ENCODE results near the gene C2orf49.

C2orf49 gene

DNA sequence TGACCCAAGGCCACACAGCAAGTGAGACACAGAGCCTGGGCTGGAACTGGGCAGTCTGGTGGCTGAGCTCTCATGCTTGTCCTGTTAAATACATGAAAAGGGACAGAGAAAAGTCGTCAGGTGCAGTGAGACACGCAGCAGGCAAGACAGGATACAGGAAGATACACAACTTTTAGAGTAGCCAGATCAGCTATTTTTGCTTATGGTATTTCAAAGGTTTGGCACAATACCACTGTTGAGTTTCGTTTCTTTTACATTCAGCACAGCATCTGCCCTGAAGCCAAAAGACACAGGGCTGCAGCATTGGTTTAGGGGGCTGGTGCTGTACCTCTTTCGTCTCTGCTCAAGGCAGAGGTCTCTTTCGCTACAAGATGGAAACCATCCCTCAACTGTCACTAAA is 47.5 kb downstream of the C2orf49 start:
- Histone ChIP-seq H3K36me3 (ENCODE audit: insufficient read depth, low read length) (peaks cover 68% of the 10 kb centered on the region), H3K4me1 (ENCODE audit: insufficient read depth, low read length) (no peaks in the 10 kb centered on the region), H3K27ac (ENCODE audit: low read depth, low read length) (no peak overlapping the region), H3K9ac (ENCODE audit: low read depth, low read length) (no peak overlapping the region), H3K27me3 (ENCODE audit: insufficient read depth, low read length) (no peaks in the 10 kb centered on the region), H3K4me3 (ENCODE audit: low read length) (no peak overlapping the region), H3K9me3 (ENCODE audit: insufficient read depth, low read depth, low read length) (no peaks in the 10 kb centered on the region)
- WGBS, result 93% methylated on average over 5 of the region's 5 CpGs

DNA sequence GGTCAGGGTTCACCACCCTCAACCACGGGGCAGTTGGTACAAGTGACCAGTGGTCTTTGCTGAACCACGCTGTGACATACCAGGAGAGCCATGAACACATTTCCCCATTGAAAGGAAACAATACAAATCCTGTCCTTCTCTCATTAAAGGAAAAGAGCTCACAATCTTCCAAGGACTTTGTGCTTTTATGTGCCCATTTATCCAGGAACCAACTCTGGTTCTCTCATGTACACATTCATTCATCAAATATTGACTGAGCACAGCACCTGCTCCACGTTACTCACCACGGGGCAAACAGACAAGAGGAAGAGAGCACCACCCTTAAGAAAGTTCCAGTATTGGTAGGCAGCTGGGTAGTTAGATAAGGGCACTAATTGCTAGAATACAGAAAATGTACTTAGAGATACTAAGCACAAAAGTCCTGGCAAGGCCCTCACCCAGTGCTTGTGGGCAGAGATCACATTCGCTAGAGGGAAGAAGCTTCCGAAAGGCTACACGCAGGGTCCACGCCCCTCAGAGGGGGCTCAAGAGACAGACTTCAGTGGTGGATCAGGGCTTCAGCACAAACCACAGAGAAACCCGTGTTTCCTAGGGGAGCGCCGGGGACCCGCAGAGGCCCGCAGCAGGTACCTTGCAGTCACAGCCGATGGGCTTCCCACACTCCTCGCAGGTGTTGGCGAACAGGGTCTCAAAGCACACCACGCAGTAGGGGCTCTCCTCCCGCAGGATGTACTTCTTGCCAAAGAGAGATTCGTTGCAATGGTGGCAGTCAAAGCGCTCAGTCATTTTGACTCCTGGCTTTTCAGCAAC is 48.6 kb downstream of the C2orf49 start:
- H3K4me3 ChIP-seq (ENCODE audit: low read length), result no peak overlapping the region
- no peaks in the 10 kb centered on the region for H3K9me3 ChIP-seq (ENCODE audit: insufficient read depth, low read depth, low read length)
- no peak overlapping the region for H3K27ac ChIP-seq (ENCODE audit: low read depth, low read length)
- H3K9ac ChIP-seq (ENCODE audit: low read depth, low read length), result no peak overlapping the region
- WGBS, result 96% methylated on average over 20 of the region's 20 CpGs
- H3K27me3 ChIP-seq (ENCODE audit: insufficient read depth, low read length), result no peaks in the 10 kb centered on the region
- H3K36me3 ChIP-seq (ENCODE audit: insufficient read depth, low read length), result peaks cover 60% of the 10 kb centered on the region
- H3K4me1 ChIP-seq (ENCODE audit: insufficient read depth, low read length), result no peaks in the 10 kb centered on the region

DNA sequence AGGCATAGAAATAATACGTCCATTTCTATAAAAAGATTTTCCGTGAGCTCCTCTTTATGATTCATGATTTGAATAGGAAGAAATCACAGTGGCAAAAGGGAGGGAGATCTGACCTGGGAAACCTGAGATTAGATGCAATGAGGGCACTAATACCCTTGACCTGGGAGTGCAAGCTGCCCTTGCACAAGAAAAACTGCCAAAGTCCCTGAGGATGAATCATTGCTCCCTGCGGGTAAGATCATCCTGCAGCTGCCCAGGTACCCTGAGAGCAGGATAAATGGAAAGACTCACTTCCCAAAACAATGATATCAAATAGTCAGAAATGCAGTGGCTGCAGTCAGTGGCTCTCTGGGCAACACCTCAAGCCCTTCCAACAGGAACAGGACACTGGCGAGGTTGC is 49.9 kb downstream of the C2orf49 start:
- Histone ChIP-seq H3K4me3 (ENCODE audit: low read length) (no peak overlapping the region), H3K9me3 (ENCODE audit: insufficient read depth, low read depth, low read length) (no peaks in the 10 kb centered on the region), H3K27ac (ENCODE audit: low read depth, low read length) (no peak overlapping the region), H3K9ac (ENCODE audit: low read depth, low read length) (no peak overlapping the region), H3K36me3 (ENCODE audit: insufficient read depth, low read length) (peaks cover 48% of the 10 kb centered on the region), H3K27me3 (ENCODE audit: insufficient read depth, low read length) (no peaks in the 10 kb centered on the region), H3K4me1 (ENCODE audit: insufficient read depth, low read length) (no peaks in the 10 kb centered on the region)
- WGBS, result 94% methylated on average over 4 of the region's 4 CpGs

DNA sequence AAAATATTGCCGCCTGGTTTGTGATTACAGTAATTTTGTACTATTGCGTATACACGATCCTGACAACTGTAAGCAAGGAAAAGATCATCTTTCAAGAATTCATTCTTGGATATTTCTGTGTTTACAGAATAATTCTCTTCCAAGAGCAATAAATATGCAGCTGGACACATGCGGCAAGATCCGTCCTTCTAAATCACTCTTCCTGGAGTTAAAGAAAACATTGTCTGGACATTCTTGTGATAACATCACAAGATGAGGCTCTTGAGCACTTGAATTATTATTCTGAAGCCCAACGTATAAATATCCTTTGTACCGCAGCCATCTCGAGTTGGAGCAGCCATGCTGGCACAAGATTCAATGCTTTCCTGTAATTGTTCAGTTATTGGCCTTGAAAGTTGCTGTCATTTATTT is 51.6 kb downstream of the C2orf49 start:
- no peak overlapping the region for H3K4me3 ChIP-seq (ENCODE audit: low read length)
- no peak overlapping the region for H3K9ac ChIP-seq (ENCODE audit: low read depth, low read length)
- peaks cover 38% of the 10 kb centered on the region for H3K36me3 ChIP-seq (ENCODE audit: insufficient read depth, low read length)
- no peaks in the 10 kb centered on the region for H3K4me1 ChIP-seq (ENCODE audit: insufficient read depth, low read length)
- H3K27me3 ChIP-seq (ENCODE audit: insufficient read depth, low read length), result no peaks in the 10 kb centered on the region
- WGBS, result 96% methylated on average over 8 of the region's 8 CpGs
- no peak overlapping the region for H3K27ac ChIP-seq (ENCODE audit: low read depth, low read length)
- no peaks in the 10 kb centered on the region for H3K9me3 ChIP-seq (ENCODE audit: insufficient read depth, low read depth, low read length)

DNA sequence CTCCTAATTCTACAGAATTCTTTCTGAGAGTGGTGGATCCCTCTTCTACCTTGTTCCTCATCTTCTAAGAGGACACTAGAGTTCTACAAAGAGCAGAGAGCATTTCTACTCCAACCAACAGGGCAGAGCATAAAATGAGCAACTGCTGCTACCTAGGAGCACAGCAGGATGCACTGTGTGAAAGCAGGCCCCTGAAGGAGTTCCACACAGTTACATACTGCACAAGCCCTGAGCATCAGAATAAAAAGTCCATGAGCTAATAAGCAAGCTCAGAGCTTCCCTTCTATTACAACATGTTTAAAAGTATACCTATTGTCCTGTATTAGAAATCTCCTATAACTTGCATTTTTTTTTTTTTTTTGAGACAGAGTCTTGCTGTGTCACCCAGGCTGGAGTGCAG is 53.1 kb downstream of the C2orf49 start:
- H3K36me3 ChIP-seq (ENCODE audit: insufficient read depth, low read length), result peaks cover 24% of the 10 kb centered on the region

DNA sequence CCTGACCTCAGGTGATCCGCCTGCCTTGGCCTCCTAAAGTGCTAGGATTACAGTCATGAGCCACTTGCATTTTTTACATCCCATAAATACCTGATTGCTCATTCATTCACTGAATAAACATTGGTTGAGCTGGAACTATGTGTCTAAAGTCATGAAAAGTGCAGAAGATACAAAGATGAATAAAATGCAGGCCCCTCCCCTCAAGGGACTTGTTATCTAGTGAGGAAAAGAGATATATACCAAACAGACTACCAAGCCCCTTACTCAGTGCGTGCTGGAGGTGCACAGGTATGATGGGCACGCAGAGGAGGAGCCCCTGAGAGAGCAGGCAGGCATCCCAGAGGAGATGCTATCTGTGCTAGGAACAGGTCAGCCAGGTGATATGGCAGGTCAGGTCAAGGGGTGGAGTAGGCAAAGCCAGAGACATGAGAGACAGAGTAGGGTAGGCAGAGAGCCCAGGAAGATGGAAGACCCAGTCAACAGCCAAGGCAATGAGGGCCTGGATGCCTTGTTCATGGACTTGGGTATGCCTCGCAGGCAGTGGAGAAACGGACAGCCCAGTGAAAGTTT is 53.8 kb downstream of the C2orf49 start:
- Histone ChIP-seq H3K27ac (ENCODE audit: low read depth, low read length) (no peak overlapping the region), H3K9ac (ENCODE audit: low read depth, low read length) (no peak overlapping the region), H3K9me3 (ENCODE audit: insufficient read depth, low read depth, low read length) (no peaks in the 10 kb centered on the region), H3K4me3 (ENCODE audit: low read length) (no peak overlapping the region), H3K36me3 (ENCODE audit: insufficient read depth, low read length) (peaks cover 18% of the 10 kb centered on the region), H3K27me3 (ENCODE audit: insufficient read depth, low read length) (no peaks in the 10 kb centered on the region), H3K4me1 (ENCODE audit: insufficient read depth, low read length) (no peaks in the 10 kb centered on the region; the same call in 1 of the 2 replicates)
- WGBS, result 92% methylated on average over 5 of the region's 5 CpGs

More for the DNA sequence above, 53.1 kb downstream of the C2orf49 start:
- H3K27me3 ChIP-seq (ENCODE audit: insufficient read depth, low read length), result no peaks in the 10 kb centered on the region
- no peak overlapping the region for H3K9ac ChIP-seq (ENCODE audit: low read depth, low read length)
- H3K27ac ChIP-seq (ENCODE audit: low read depth, low read length), result no peak overlapping the region
- H3K4me3 ChIP-seq (ENCODE audit: low read length), result no peak overlapping the region
- H3K9me3 ChIP-seq (ENCODE audit: insufficient read depth, low read depth, low read length), result no peaks in the 10 kb centered on the region
- H3K4me1 ChIP-seq (ENCODE audit: insufficient read depth, low read length), result no peaks in the 10 kb centered on the region; the same call in 1 of the 2 replicates

DNA sequence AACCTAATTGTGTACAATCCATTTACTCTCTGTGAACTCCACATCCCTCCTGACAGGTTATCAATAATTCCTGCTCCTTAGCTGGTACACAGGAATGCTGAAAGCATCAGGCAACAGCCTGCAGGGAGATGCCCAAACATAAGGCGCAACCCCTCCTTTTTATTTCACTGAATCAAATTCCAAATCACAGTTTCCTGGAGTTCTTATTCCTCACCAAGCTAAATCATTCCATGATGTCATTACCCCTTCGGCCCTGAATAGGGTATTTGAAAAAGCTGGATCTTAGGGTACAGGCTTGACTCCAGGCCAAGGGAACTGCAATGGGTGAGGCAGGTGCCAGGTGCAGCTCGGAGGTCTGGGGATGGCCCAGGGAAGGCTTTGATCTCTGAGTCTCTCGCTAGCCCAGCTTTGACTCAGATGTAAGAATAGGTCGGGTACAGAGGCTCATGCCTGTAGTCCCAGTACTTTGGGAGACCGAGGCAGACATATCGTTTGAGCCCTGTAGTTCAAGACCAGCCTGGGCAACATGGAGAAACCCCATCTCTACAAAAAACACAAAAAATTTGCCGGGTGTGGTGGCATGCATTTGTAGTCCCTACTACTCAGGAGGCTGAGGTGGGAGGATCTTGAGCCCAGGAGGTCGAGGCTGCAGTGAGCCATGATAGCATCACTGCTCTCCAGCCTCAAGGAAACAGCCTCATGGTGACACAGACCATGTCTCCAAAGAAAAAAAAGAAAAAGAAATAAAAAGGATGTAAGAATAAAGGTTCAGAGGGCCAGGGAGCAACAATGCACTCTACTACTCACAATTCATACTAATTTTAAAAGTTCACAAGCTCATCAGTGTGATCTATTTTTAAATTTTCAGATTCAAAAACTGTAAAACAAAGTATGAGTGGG is 54.7 kb downstream of the C2orf49 start:
- Histone ChIP-seq H3K4me1 (ENCODE audit: insufficient read depth, low read length) (peaks cover 2% of the 10 kb centered on the region; the same call in 1 of the 2 replicates), H3K9ac (ENCODE audit: low read depth, low read length) (no peak overlapping the region), H3K9me3 (ENCODE audit: insufficient read depth, low read depth, low read length) (no peaks in the 10 kb centered on the region), H3K27me3 (ENCODE audit: insufficient read depth, low read length) (no peaks in the 10 kb centered on the region), H3K4me3 (ENCODE audit: low read length) (no peak overlapping the region), H3K27ac (ENCODE audit: low read depth, low read length) (no peak overlapping the region), H3K36me3 (ENCODE audit: insufficient read depth, low read length) (peaks cover 17% of the 10 kb centered on the region; the same call in 1 of the 2 replicates)
- WGBS, result 93% methylated on average over 9 of the region's 9 CpGs

DNA sequence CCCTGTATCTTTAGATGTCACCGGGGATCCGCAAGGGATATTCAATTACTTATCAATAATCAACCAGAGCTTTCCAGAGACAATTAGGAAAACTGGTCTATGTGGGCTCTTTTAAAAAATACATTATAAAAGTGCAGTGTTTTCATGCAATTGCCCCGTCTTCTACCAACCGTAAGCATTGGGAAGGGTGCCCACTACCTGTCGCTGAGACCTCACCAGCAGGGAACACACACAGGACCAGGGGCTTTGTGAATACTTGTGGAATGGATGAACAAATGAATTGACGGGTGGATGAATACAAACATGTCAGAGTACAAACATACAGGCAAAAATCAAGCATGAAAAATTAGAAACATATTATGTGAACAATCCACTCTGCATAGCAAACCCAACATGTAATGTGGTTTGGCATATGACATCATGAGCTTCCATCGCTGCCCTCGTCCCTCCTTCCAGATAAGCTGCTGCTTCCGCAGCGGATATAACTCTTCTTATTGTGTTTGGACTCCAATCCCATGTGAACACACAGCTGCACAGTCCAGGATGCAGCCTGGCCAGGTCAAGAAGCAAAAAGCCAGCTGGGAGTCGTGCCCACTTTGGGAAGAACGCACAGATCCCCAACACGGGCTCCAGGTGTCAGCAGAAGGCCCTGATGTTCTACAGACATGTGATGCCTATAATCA is 56.2 kb downstream of the C2orf49 start:
- 97% methylated on average over 12 of the region's 13 CpGs for WGBS
- no peak overlapping the region for H3K27ac ChIP-seq (ENCODE audit: low read depth, low read length)
- H3K27me3 ChIP-seq (ENCODE audit: insufficient read depth, low read length), result no peaks in the 10 kb centered on the region
- H3K9me3 ChIP-seq (ENCODE audit: insufficient read depth, low read depth, low read length), result no peaks in the 10 kb centered on the region
- no peak overlapping the region for H3K9ac ChIP-seq (ENCODE audit: low read depth, low read length)
- H3K4me1 ChIP-seq (ENCODE audit: insufficient read depth, low read length), result peaks cover 13% of the 10 kb centered on the region
- H3K4me3 ChIP-seq (ENCODE audit: low read length), result no peak overlapping the region
- H3K36me3 ChIP-seq (ENCODE audit: insufficient read depth, low read length), result peaks cover 13% of the 10 kb centered on the region; the same call in 1 of the 2 replicates

DNA sequence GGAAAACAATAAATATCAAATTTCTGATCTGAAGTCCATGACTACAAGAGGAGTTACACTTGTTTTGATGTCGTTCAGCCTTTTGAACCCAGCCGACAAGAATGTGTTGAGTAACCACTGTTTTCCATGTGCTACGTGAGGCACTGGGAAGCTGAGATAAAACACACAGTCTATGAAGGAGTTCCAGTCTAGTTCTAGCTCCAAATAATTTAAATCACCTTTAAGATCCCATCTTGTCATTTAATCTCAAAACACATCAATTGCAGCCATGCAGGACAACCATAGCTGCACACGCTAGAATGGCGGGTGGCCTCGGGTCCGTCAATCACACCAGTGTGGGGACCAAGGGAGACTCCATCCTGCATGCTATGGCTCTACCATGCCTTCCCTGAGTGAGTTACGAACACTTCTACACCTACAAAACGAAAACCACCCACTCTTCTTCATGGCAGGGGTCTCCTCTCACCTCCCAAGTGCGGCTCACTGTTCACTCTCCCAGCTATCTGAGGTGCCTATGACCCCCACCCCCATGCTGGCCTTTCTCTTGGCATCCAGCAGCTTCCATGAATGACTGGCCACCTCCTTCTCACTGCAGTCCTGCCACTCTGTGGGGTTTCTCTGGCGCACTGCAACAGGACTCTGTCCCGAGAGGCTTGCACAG is 57.7 kb downstream of the C2orf49 start:
- Histone ChIP-seq H3K9me3 (ENCODE audit: insufficient read depth, low read depth, low read length) (no peaks in the 10 kb centered on the region), H3K4me1 (ENCODE audit: insufficient read depth, low read length) (peaks cover 13% of the 10 kb centered on the region), H3K27ac (ENCODE audit: low read depth, low read length) (no peak overlapping the region), H3K4me3 (ENCODE audit: low read length) (no peak overlapping the region), H3K27me3 (ENCODE audit: insufficient read depth, low read length) (peaks cover 11% of the 10 kb centered on the region), H3K9ac (ENCODE audit: low read depth, low read length) (no peak overlapping the region), H3K36me3 (ENCODE audit: insufficient read depth, low read length) (peaks cover 10% of the 10 kb centered on the region; the same call in 1 of the 2 replicates)
- WGBS, result 95% methylated on average over 12 of the region's 12 CpGs

DNA sequence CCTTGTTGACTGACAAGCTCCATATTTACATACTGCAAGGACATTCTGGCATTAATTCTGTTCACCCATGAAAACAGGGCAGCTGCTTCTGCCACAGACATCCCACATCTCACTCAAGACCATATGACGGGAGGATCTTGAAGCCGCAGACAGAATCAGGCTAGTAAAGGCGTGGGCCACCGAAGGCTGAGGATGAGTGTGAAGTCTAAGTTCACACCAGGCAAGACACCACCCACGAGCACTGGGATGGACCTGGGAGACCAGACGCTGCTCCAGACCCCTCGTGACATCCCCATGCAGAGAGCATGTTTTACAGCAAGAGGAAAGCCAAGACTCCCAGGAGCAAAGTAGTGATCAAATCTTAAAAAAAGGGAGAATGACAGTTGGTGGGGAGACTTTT is 58.4 kb downstream of the C2orf49 start:
- Histone ChIP-seq H3K27ac (ENCODE audit: low read depth, low read length) (no peak overlapping the region), H3K4me3 (ENCODE audit: low read length) (no peak overlapping the region)

More for the DNA sequence above, 58.4 kb downstream of the C2orf49 start:
- peaks cover 13% of the 10 kb centered on the region for H3K4me1 ChIP-seq (ENCODE audit: insufficient read depth, low read length)
- no peaks in the 10 kb centered on the region for H3K9me3 ChIP-seq (ENCODE audit: insufficient read depth, low read depth, low read length)
- peaks cover 14% of the 10 kb centered on the region for H3K27me3 ChIP-seq (ENCODE audit: insufficient read depth, low read length)
- no peak overlapping the region for H3K9ac ChIP-seq (ENCODE audit: low read depth, low read length)
- 95% methylated on average over 7 of the region's 7 CpGs for WGBS
- peaks cover 10% of the 10 kb centered on the region; the same call in 1 of the 2 replicates for H3K36me3 ChIP-seq (ENCODE audit: insufficient read depth, low read length)
